ENCODE measurements around the gene KLF16.

Gene KLF16

DNA sequence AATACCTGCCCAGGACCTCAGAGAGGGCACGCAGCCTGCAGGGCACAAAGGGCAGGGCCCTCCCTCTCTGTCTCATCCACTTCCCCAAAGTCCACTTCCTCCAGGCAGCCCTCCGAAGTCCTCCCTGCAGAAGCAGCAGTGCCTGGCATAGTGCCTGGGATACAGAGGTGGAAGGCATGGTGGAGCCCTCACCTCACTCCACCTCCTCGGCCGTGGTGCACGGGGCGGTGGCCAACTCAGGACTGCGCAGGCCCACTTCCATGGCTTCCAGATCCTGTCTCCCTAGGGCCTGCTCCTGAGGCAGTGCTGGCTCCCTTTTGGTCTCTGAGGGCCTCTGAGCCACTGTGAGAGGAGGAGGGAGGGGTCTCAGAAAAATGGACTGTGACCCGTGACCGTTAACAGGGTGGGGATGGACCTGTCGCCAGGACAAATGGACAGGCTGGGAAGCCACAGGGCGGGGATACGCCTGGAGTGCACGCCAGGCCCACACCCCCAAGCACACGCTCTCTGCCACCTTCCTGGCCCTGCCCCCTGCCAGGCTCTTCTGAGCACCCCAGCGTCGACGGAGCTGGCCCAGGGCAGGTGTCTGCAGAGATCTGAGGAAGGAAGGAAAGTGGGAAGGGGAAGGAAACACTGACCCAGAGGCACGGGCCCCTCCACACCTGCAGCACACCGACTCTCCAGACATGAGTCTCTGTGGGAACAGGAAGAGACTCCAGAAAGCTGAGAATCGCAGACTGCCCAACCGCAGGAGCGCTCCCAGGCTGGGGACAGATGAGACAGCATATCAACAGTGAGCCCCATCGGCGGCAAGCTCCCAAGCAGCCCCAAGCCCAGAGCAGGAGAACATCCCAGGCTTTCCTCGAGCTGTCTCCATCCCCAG, 23.5 kb downstream of the KLF16 start:
- no peak for DNase-seq

- peak; percentile 73 for DNase-seq
Measured at GRCh38 chr19:1837625-1838105, 25.7 kb downstream of the KLF16 start.

- DNase-seq: no peak
Measured at GRCh38 chr19:1837222-1837565, 26.2 kb downstream of the KLF16 start.

- DNase-seq: no peak
Measured at GRCh38 chr19:1836458-1837221, 26.7 kb downstream of the KLF16 start.

GRCh38 chr19:1833540-1833939, 29.8 kb downstream of the KLF16 start:
- DNase-seq: no peak

DNA sequence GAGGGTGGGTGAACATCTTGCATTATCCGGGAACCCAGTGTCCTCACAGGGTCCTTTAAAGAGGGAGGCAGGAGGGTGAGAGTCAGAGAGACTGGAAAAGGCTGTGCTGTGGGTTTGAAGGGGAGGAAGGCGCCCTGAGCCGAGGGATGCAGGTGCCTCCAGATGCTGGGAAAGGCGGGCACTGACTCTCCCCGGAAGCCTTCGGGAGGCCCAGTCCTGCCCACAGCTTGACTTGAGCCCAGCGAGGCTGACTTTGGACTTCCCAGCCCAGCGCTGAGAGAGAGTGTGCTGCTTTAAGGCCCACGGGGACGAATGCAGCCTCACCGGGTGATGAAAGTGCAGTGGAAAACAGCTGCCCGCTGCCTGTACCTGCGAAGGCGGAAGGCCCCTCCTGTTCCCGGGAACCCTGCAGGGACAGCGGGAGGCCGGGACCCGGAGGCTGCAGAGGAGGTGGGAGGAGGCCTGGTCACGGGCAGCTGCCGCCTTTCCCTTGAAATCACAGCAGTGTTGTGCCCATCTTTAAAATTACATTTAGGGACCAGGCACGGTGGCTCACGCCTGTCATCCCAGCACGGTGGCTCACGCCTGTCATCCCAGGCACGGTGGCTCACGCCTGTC, 31.2 kb downstream of the KLF16 start:
- no peak for DNase-seq

- no peak for DNase-seq
Measured at GRCh38 chr19:1830978-1831377, 32.4 kb downstream of the KLF16 start.

DNA sequence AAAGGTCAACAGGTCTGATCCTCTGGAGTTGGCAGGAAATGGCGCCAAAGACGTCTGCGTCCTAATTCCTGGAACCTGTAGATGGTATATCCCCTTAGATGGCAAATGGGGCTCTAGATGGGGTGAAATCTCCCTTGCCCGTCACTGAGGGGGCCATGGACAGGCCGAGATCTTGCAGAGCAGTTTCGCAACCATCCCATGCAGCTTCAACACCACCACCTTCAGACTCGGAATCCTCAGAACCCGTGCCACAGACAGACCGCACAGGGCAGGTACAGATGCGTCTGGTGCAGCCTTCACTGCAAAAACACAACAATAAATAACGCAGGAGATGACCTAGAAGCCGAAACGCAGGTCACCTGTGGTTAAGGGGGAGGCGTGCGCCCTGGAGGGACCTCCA, 32.8 kb downstream of the KLF16 start:
- DNase-seq: no peak

- no peak for DNase-seq
Measured at GRCh38 chr19:1829958-1830357, 33.4 kb downstream of the KLF16 start.

DNA sequence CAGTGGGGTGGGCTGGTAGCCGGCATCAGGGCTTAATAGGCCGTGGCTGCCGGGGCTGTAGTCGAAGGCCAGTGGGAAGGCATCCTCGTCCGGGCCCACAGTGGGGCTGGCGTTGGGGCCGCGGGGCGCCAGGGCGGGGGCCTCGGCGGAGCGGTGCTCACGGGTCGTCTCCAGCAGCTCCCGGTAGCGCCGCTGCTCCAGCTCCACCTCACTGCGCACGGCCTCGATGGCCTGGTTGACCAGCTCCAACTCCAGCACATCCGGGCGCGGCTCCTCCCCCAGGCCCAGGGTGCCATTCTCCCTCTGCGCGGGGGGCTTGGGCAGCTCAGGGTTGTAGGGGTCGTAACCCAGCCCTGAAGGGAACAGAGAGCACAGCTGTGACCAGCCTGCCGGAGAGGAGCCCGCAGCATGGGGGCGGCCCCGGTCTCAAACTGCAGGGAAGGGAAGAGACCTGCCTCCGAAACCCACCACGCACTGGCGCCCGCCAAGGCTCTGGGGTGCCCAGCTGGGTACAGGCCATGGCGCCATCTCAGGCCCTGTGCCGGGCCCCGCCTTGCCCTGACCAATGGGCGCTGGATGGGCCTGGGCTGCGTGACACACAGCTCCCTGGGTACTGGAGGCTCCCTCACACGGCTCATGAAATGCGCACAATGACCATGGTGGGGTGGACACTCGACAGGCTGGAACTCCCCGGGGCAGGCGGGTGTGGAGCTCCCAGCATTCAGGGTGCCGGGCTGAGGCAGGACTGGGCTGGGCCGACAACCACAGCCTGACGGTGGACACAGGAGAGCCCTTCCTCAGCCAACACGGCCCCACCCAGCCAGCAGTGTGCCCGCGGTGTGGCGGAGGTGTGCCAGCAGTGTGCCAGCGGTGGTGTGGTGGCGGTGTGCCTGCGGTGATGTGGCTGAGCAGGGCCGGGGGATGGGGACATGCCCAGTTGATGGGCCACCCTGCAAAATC, 34.8 kb downstream of the KLF16 start:
- no peak for DNase-seq

DNA sequence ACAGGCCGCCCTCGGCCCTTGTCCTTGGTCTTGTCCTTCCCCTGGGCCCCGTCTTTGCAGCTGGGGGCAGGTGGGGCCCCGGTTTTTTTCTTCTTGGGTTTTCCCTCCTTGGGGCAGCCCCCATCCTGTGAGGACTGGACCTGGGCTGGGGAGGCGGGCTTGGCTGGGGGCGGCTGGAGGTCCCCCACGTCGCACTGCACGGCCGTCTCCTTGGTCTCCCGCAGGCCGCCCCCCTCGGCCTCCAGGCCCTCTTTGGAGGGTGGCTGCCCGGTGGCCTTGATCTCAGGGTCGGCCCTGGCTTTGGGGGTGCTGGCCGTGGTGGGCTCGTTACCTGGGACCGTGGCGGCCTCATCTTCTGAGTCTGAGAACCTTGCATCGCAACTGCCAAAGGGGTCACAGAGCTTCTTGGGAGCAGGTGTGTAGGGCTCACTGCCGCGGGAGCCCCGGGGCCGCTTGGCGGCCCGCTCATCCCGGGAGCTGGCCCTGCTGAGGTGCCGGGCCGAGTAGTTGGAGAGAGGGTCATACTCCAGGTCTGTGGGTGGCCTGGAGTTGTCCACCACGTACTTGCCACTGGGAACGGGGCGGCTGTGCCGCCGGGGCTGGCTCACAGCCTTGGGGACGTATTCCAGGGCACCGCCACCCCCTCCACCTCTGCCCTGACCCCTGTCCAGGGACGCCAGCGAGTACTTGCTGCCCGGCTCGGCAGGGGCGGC, 35.7 kb downstream of the KLF16 start:
- DNase-seq: no peak

DNA sequence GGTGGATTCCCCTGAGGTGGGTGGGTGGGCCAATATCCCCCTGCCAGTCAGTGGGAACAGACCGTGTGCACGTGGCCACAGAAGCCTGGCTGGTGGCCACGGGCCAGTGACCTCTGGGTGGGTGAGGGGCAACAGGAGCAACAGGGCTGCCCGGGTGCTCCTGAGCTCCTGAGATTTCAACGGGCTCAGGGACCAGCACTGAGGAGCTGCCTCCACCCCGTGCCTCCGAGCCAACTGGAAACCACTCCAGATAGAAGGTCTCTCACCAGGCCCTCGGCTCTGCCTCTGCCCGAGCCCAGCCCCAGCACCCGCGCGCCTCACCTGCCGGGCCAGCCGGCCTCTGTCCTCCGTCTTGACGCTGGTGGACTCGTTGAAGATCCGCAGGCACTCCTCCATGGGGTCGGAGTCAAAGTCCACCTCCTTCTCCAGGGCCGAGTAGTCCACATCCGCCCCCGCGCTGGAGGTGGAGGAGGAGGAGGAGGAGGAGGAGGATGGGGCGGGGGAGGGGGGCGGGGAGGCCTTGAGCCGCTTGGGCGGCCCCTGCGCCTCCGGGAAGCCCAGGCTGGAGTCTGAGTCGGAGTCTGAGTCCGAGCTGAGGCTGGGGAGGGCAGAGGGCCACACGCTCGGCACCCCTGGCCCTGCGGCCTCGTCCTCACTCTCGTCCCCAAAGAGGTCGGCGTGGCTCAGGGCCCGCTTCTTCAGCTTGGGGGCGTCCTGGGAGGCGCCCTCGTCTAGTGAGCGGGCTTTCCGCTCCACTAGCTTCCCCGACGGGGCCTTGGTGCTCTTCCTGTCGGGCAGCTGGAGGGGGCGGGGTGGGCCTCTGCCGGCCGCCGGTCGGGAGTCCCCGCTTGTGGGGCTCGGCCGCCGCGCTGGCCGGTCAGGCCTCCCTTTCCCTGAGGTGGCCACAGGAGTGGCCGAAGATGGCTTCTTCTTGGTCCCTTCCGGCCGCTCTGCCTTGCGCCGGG, 36.5 kb downstream of the KLF16 start:
- DNase-seq: no peak

- DNase-seq: peak; percentile 79
Measured at GRCh38 chr19:1825909-1826556, 37.3 kb downstream of the KLF16 start.

DNA sequence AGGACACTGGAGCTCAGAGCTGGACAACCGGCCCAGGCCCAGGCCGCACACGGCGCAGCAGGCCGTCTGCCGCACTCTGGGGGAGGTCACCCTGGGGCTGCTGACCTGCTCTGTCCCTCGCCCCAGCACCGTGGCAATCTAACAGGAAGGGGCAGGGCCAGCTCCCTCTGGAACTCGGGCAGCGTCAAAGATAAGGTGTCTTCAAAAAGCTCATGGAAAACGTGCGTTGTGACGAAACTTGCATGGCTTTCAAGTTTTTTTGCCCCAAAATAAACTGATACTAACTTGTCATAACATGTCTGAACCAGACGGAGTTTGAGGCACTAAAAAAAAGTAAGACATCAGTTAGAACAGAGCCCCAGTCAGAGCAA, 39.1 kb downstream of the KLF16 start:
- DNase-seq: no peak

- no peak for DNase-seq
Measured at GRCh38 chr19:1823539-1824251, 39.7 kb downstream of the KLF16 start.

DNA sequence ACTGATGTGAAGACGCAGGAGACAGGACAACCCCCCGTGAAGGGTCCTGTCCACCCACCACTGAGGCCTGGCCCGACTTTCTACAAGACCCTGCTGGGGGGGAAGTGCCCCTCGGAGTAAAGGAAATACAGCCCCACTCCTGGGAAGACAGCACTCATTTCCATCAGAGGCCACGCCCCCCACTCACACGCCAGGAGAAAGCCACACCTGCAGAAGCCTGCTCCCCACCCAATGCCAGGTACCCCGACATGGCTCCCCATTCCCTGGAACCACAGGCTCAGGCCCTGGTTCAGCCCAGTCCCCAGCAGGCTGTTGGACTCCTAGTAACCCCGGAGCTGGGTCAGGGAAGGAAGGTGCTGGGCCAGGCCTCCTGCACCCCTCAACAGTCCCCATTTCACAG, 40.4 kb downstream of the KLF16 start:
- DNase-seq: no peak

DNA sequence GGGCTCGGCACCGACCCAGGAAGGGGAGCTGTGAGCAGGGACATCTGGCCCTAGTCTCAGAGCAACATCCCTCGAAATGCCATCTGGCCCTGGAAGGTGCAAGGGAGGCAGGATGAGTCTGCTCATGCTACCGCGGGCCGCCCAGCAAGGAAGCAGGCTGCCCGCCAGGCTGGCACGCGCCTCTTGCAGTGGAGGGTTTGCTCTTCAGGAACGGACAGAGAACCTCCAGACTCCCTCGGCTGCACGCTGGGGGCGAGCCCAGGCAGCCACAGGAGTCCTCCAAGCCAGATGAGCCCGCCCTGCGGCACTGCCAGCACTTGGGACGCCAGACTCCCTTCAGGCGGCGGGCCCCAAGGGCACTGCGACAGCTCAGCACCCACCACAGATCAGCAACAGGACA, 41.2 kb downstream of the KLF16 start:
- DNase-seq: no peak

DNA sequence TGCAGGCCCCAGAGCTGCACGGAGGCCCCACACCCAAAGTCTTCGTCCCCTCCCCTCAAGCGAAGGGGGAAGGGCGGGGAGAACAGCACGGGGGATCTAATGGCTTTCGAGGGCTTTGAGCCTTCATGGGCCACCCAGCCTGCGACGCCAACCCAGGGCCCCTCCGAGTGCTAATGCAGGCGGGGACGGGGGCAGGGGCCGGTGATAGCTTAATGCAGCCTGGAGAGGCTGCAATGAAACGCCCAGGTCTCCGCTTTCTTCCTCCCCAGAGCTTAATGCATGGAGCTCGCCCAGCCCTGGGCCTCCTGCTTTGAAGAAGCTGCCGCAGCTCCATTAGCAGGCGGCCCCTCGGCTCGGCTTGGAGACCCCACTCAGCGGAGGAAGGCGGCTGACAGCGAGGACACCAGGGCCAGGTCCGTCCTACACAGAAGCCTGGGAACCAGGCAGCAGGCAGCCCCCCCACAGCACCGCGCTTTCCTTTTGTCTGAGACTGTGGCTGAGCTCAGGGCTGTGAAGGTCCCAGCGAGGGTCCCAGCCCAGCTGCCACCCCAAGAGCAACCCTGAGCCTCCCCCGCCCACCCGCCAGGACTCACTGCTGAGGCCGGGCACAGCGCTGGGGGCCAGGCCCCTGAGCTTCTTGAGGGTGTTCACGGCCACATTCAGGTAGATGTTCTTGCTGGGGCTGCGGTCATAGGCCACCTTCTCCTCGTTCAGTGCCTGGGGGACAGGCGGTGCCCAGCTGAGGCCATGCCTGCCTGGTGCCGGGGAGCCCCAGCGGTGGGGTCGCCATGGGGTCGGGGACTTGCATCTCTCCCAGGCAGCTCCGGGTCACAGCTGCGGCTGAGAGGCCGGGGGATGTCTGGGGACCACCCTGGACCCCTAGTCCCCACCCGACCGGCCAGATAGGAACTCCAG, 43.8 kb downstream of the KLF16 start:
- DNase-seq: no peak

Data from activated T-cell treated with anti-CD3 and anti-CD28 coated beads, Interleukin-2, amount 50 U/mL, for 1 hour (primary cell).